Measurements from ENCODE around the gene NRIP3.

GRCh38 chr11:9001736-9002135 is 2.1 kb downstream of the NRIP3 start:
- TF ChIP-seq, protein P1, sequence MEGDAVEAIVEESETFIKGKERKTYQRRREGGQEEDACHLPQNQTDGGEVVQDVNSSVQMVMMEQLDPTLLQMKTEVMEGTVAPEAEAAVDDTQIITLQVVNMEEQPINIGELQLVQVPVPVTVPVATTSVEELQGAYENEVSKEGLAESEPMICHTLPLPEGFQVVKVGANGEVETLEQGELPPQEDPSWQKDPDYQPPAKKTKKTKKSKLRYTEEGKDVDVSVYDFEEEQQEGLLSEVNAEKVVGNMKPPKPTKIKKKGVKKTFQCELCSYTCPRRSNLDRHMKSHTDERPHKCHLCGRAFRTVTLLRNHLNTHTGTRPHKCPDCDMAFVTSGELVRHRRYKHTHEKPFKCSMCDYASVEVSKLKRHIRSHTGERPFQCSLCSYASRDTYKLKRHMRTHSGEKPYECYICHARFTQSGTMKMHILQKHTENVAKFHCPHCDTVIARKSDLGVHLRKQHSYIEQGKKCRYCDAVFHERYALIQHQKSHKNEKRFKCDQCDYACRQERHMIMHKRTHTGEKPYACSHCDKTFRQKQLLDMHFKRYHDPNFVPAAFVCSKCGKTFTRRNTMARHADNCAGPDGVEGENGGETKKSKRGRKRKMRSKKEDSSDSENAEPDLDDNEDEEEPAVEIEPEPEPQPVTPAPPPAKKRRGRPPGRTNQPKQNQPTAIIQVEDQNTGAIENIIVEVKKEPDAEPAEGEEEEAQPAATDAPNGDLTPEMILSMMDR (IDR thresholded peaks at IDR 0.05; ENCODE audit: low read length), result no peak
- no peak for TF ChIP-seq EZH2 (IDR thresholded peaks at IDR 0.05; ENCODE audit: borderline replicate concordance, low read length)
